GM12878 (cell line): ENCODE measurements around the gene HOXC12. TPM values are rescaled to one million over a fixed set of nuclear protein-coding genes. Genes with fewer than 3 reads are reported as not detected.

Source experiments
- ATAC-seq: fragments of 200-7000 bp; cut with Tn5 transposase; 3 replicates; pipeline ENCODE4 v1.9.1; 2020; ENCODE audit warnings: mild to moderate bottlenecking, moderate library complexity
- BruUV-seq: library from RNA; stranded (reverse); fragments of 400-500 nt; replicated peaks from 2 replicates; lab custom pipeline; 2021; lab: Mats Ljungman, UMichigan
- CTCF ChIA-PET: fragments of 300-600 bp; sonication (Branson Sonifier 250); formaldehyde crosslinking; extraction: SDS; loops from one replicate; lab custom pipeline; 2021; ENCODE audit warnings: inconsistent platforms; lab: Yijun Ruan, JAX
- POLR2A ChIA-PET: fragments of 350-600 bp; formaldehyde crosslinking; extraction: SDS; loops from one replicate; lab custom pipeline; 2021; ENCODE audit warnings: inconsistent platforms; lab: Charles Lee
- RAD21 ChIA-PET: fragments of 300-600 bp; sonication (Branson Sonifier 250); formaldehyde crosslinking; loops from one replicate; lab custom pipeline; 2023; ENCODE audit warnings: antibody characterized with exemption; ENCODE audit not compliant: unreplicated experiment; lab: Charles Lee
- SMC1A ChIA-PET: fragments of 300-600 bp; sonication (Branson Sonifier 250); formaldehyde crosslinking; loops from one replicate; lab custom pipeline; 2023; ENCODE audit not compliant: unreplicated experiment, uncharacterized antibody; lab: Charles Lee
- DNase-seq: peaks from one replicate; pipeline ENCODE4 v3.0.0-alpha.2; 2011; ENCODE audit warnings: low read depth, low spot score
- FAIRE-seq: peaks from 3 replicates; lab custom pipeline; 2011; peaks lifted over from hg19 to GRCh38; lab: Jason Lieb, UNC
- H2AFZ ChIP-seq: 2 replicates; pipeline ENCODE4 v1.6.0; 2011; ENCODE audit warnings: low read depth, low read length, control low read depth; ENCODE audit not compliant: control insufficient read depth
- H3K27ac ChIP-seq: 2 replicates; pipeline ENCODE4 v1.5.1; 2011; ENCODE audit warnings: control low read depth; ENCODE audit not compliant: control insufficient read depth, insufficient read depth
- H3K27me3 ChIP-seq, 2 experiments: replicated peaks in 1 of 2; 2 replicates each; pipeline versions ENCODE4 v1.6.0 to v1.6.1; 2011; ENCODE audit warnings: low read length in 1 of 2; ENCODE audit not compliant: control insufficient read depth in 2 of 2, insufficient read depth in 2 of 2
- H3K36me3 ChIP-seq, 2 experiments: 2 replicates each; pipeline ENCODE4 v1.5.1; 2011; ENCODE audit warnings: low read length in 1 of 2; ENCODE audit not compliant: control insufficient read depth in 2 of 2, insufficient read depth in 2 of 2
- H3K4me1 ChIP-seq: 2 replicates; pipeline ENCODE4 v1.6.1; 2011; ENCODE audit warnings: mild to moderate bottlenecking, low read length, moderate library complexity, mixed read lengths; ENCODE audit not compliant: control insufficient read depth, insufficient read depth
- H3K4me2 ChIP-seq: 2 replicates; pipeline ENCODE4 v1.6.0; 2011; ENCODE audit warnings: control low read depth; ENCODE audit not compliant: control insufficient read depth, insufficient read depth
- H3K4me3 ChIP-seq: fragments of 200-600 bp; sonication (generic); 2 replicates; pipeline ENCODE4 v1.5.1; 2016
- H3K79me2 ChIP-seq: 2 replicates; pipeline ENCODE4 v1.6.0; 2011; ENCODE audit warnings: low read length; ENCODE audit not compliant: control insufficient read depth, insufficient read depth
- H3K9ac ChIP-seq: 2 replicates; pipeline ENCODE4 v1.8.0; 2011; ENCODE audit warnings: low read length, control low read depth, mixed read lengths; ENCODE audit not compliant: control insufficient read depth, insufficient read depth
- H3K9me3 ChIP-seq: replicated peaks from 3 replicates; pipeline ENCODE4 v1.5.1; 2011; ENCODE audit warnings: mild to moderate bottlenecking, low read length; ENCODE audit not compliant: control insufficient read depth, insufficient read depth
- H4K20me1 ChIP-seq: 2 replicates; pipeline ENCODE4 v1.6.0; 2011; ENCODE audit not compliant: control insufficient read depth, insufficient read depth
- TCF12 ChIP-seq: IDR thresholded peaks from 2 replicates; pipeline ENCODE4 v1.6.1; 2011; ENCODE audit warnings: low read depth, mild to moderate bottlenecking, low read length
- WRNIP1 ChIP-seq: IDR thresholded peaks from 2 replicates; pipeline ENCODE4 v1.6.1; 2011; ENCODE audit warnings: low read depth, low read length, improper control_type of control experiment, borderline replicate concordance
- ZNF592 ChIP-seq: fragments of 450-650 bp; IDR thresholded peaks from 2 replicates; pipeline ENCODE4 v1.6.1; 2017; ENCODE audit warnings: mild to moderate bottlenecking, moderate library complexity
- WGBS: methylation state at CpG from one replicate; pipeline ENCODE4 v1.1.6; 2016; ENCODE audit warnings: low lambda C conversion rate; ENCODE audit not compliant: insufficient replicate concordance, insufficient coverage; ENCODE audit errors: missing lambda C conversion rate; 5-methylcytosine and 5-hydroxymethylcytosine counted together
- in situ Hi-C: fragments of 300-500 bp; cut with MboI; formaldehyde crosslinking; loops from 9 replicates; pipeline ENCODE4 v1.14.3; 2018; ENCODE audit warnings: mixed read lengths
- intact Hi-C: fragments of 100-400 bp; cut with micrococcal nuclease; formaldehyde crosslinking; loops from one replicate; pipeline ENCODE4 v1.14.2; 2022; ENCODE audit not compliant: unreplicated experiment
- polyA plus RNA-seq, 11 experiments: library from polyadenylated mRNA; depleted of rRNA in 4 of 11; unstranded in 6 of 11; stranded (reverse) in 5 of 11; fragments of >200 nt; fragmentation: Nextera tagmentation in 4 of 11; fragmentation: Illumina TruSeq in 1 of 11; extraction: Ambion mirVana in 4 of 11; extraction: Trizol in 1 of 11; gene quantifications; 1 replicate in 1 of 11; 2 replicates in 10 of 11; pipeline versions ENCODE4 v1.2.1 to v1.2.3, GENCODE V29; 2011 to 2016; ENCODE audit warnings: inconsistent platforms in 2 of 11, missing spikeins in 2 of 11, low read depth in 1 of 11
- total RNA-seq, 4 experiments: library from RNA; depleted of rRNA in 3 of 4; stranded (reverse); fragments of >200 nt in 3 of 4; fragmentation: Illumina TruSeq in 1 of 4; extraction: Trizol in 1 of 4; gene quantifications; 2 replicates each; pipeline versions ENCODE4 v1.2.1 to v1.2.3, GENCODE V29; 2013 to 2021

HOXC12 gene
- total and polyA plus RNA-seq, 10 of the 15 experiments (the other 5 are each of a cell fraction or from before 2014, with no cell fraction given) = not detected

- Histone ChIP-seq H3K9me3 (no peaks in the 10 kb centered on the region), H4K20me1 (peaks cover 3% of the 10 kb centered on the region; the same call in 1 of the 2 replicates), H3K27ac (no peak overlapping the region), H3K27me3 (peaks cover 32 to 55% of the 10 kb centered on the region in 2 experiments), H2AFZ (no peak overlapping the region), H3K9ac (no peak overlapping the region), H3K4me3 (no peak overlapping the region), H3K4me1 (peaks cover 15% of the 10 kb centered on the region), H3K4me2 (no peak overlapping the region), H3K79me2 (no peaks in the 10 kb centered on the region), H3K36me3 (no peaks in the 10 kb centered on the region)
- 0% methylated on average over 4 of the region's 4 CpGs for WGBS
- intact Hi-C loops (loop anchor here (5.0 to 10.0 kb wide), 3 partner anchors 193 to 283 kb away; no protein-coding TSS in a partner anchor), in situ Hi-C loops (no loop called here)
- ChIA-PET RAD21 (interaction anchor here (0.8 to 2.2 kb wide), 5 partner anchors 10 to 220 kb away, joined by 3 to 7 read pairs (median 4); partner anchors contain the start of genes HOXC5 and SMUG1), CTCF (interaction anchor here (0.6 to 5.5 kb wide), 14 partner anchors 12 to 287 kb away, joined by 3 to 54 read pairs (median 6); partner anchors contain the start of gene HOXC9), POLR2A (interaction anchor here (0.6 kb wide), 1 partner anchor 25 kb away, joined by 5 read pairs; no protein-coding TSS in a partner anchor), SMC1A (interaction anchor here (0.6 to 4.5 kb wide), 10 partner anchors 8 to 231 kb away, joined by 3 to 29 read pairs (median 3); no protein-coding TSS in a partner anchor)
- no peak for TF ChIP-seq TCF12
- TF ChIP-seq WRNIP1 = no peak
- no peak for TF ChIP-seq ZNF592
- FAIRE-seq (no peak), ATAC-seq (no peak), DNase-seq (no peak)
- no TSS peak for BruUV-seq
Observed at GRCh38 chr12:53987787-53988230, 33.1 kb downstream of the HOXC12 start.
